Fibroblast of mammary gland (primary cell): ENCODE data around the gene ABCG5.
A peak's percentile ranks its signal among the peaks of the same experiment; 100 is the strongest.

ENCODE experiments used
- DNase-seq: peaks from one replicate; pipeline ENCODE4 v3.0.0-alpha.2; 2010; ENCODE audit warnings: low read depth
- H3K4me3 ChIP-seq: 2 replicates; pipeline ENCODE4 v1.5.1; 2011; ENCODE audit warnings: low read depth, mild to moderate bottlenecking, low read length, moderate library complexity; ENCODE audit not compliant: control insufficient read depth
- TF ChIP-seq, protein P1 (sequence below): conservative IDR thresholded peaks from 2 replicates; pipeline ENCODE4 v1.5.1; 2011; ENCODE audit warnings: low read depth, low read length, inconsistent platforms; ENCODE audit not compliant: control insufficient read depth, insufficient read depth

The ABCG5 gene

DNA sequence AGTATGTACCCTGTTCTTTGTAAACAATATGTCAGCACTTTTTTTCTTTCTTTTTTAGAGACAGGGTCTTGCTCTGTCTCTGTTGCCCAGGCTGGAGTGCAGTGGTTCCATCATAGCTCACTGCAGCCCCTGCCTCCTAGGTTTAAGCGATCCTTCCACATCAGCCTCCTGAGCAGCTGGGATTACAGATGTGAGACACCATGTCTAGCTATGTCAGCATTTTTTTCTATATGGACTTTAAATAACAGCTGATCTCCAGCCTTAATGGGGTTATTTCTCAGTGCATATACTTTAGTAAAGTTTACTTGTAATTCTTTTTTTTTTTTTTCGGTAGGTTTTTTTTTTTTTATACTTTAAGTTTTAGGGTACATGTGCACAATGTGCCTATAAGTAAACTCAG, 26.6 kb downstream of the ABCG5 start:
- no peak for DNase-seq
- H3K4me3 ChIP-seq, result no peak overlapping the region
- TF ChIP-seq, protein P1, sequence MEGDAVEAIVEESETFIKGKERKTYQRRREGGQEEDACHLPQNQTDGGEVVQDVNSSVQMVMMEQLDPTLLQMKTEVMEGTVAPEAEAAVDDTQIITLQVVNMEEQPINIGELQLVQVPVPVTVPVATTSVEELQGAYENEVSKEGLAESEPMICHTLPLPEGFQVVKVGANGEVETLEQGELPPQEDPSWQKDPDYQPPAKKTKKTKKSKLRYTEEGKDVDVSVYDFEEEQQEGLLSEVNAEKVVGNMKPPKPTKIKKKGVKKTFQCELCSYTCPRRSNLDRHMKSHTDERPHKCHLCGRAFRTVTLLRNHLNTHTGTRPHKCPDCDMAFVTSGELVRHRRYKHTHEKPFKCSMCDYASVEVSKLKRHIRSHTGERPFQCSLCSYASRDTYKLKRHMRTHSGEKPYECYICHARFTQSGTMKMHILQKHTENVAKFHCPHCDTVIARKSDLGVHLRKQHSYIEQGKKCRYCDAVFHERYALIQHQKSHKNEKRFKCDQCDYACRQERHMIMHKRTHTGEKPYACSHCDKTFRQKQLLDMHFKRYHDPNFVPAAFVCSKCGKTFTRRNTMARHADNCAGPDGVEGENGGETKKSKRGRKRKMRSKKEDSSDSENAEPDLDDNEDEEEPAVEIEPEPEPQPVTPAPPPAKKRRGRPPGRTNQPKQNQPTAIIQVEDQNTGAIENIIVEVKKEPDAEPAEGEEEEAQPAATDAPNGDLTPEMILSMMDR, result no peak

DNA sequence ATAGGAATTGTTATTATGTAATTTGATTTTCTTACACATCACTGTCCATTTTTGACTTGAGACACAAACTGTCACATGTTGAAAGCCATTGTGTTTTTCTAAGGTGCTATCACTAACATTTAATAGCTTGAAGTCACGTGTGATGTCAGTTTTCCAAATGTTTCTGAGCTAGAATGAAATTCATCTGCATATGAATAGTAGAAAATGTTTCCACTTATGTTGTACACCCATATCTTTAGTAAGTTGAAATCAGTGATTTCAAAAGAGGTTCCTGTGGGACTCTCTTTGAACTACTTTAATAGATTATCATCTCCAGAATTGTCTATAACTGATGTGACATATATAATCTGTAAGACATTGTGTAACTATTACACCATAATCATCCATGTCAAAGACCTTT, 27.8 kb downstream of the ABCG5 start:
- TF ChIP-seq, protein P1, result no peak
- no peak overlapping the region for H3K4me3 ChIP-seq
- DNase-seq, result no peak

DNA sequence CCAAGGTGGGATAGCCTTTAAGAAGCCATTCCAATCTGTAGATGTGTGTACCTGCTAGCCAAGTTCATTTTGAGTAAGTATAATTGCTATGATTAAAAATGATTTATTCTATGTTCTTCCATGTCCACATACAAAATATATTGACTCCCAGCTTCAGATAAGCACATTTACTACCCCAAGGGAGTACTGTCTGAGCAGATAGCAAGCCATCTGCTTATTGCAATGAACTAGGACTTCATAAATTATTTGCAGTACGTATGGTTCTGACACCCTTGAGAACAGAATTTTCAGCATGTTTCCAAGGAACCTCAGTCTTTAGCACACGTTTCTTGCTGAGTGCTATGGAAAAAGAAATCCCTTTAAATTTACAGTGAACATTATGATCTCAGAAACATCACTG, 28.2 kb downstream of the ABCG5 start:
- H3K4me3 ChIP-seq, result no peak overlapping the region
- TF ChIP-seq, protein P1, result no peak
- no peak for DNase-seq

DNA sequence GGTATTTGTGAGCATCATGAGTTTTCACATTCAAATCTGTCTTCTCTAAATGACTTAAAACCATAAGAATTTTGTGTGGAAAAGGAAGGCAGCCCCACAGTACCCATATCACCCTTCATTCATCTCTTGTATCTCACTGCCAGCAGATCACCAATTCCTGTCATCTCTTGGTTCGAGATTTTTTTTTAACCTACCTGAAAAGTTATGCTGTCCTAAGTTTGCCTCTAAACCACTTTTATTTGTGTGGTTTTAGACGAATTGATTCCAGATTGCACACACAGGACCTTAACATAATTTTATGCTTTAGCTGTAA, 32.0 kb downstream of the ABCG5 start:
- TF ChIP-seq, protein P1, result no peak
- DNase-seq, result no peak
- H3K4me3 ChIP-seq, result no peak overlapping the region

DNA sequence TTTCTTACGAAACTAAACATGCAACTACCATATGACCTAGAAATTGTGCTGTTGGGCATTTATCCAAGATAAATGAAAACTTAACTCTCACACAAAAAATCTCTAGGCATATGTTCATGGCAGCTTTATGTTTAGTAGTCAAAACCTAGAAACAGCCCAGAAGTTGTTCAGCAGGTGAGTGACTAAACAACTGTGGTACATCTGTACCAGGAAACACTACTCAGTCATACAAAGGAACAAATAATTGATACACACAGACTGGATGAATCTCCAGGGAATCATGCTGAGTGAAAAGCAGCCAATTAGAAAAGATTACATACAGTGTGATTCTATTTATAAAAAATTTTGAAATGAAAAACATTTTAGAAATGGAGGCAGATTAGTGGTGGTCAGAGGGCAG, 35.5 kb downstream of the ABCG5 start:
- TF ChIP-seq, protein P1, result no peak
- peak; percentile 46 for DNase-seq
- no peak overlapping the region for H3K4me3 ChIP-seq

DNA sequence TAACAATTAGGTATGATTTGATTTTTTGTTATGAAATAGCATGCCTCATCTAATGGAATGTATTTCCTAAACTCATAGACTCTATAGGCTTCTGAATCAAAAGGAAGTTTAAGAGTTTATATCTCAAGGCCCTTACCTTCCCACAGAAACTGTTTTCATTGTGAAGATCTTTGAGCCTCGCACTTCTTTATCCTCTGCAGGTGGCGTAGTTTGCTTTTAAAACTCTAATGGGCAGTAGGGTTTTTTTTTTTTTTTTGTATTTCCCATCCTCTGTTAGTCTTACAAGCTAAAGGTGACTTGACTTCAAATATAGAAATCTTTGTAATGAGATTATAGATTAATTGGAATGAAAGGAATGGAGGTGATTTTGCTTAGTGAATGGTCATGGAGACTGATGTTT, 36.5 kb downstream of the ABCG5 start:
- no peak for DNase-seq
- no peak overlapping the region for H3K4me3 ChIP-seq
- TF ChIP-seq, protein P1, result no peak

DNA sequence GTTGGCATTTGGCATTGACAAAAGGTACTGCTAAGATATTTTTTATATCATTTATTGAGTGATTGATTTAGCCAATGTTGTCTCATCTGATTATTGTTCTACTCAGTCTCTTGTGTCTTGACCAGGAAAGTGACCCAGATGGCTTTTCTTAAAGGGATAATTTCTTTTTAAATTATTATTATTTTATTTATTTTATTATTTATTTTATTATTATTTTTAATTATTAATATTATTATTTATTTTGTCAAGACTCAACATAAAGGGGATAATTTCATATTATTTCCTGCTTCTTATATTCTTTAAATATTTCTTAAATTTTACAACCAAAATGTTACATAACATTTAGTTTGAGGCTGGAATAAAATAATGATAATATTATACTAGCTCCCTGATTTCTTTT, 37.7 kb downstream of the ABCG5 start:
- no peak overlapping the region for H3K4me3 ChIP-seq
- no peak for DNase-seq
- TF ChIP-seq, protein P1, result no peak
